PFSK-1 (cell line): ENCODE results near the gene CLCN4.

ENCODE experiments used
- FOXP2 ChIP-seq: optimal IDR thresholded peaks from 2 replicates; pipeline ENCODE3; 2011; ENCODE audit warnings: borderline replicate concordance, control low read depth, inconsistent platforms; ENCODE audit not compliant: insufficient read depth; ENCODE audit errors: extremely low read length, extremely low read depth
- POLR2AphosphoS5 ChIP-seq: IDR thresholded peaks from 2 replicates; pipeline ENCODE4 v1.6.1; 2012; ENCODE audit warnings: low read depth, mild to moderate bottlenecking, control low read depth, low read length, moderate library complexity
- REST ChIP-seq, 2 experiments: IDR thresholded peaks; 2 replicates each; pipeline versions ENCODE4 v1.6.1 to v1.8.0; 2011 to 2012; ENCODE audit warnings: low read depth in 2 of 2, low read length in 2 of 2, control low read depth in 1 of 2, inconsistent platforms in 1 of 2, mild to moderate bottlenecking in 1 of 2, moderate library complexity in 1 of 2; ENCODE audit not compliant: insufficient read depth in 1 of 2
- SIN3A ChIP-seq: IDR thresholded peaks from 2 replicates; pipeline ENCODE4 v1.6.1; 2012; ENCODE audit warnings: mild to moderate bottlenecking, low read length, moderate library complexity, borderline replicate concordance; ENCODE audit not compliant: insufficient read depth
- TAF1 ChIP-seq: IDR thresholded peaks from 2 replicates; pipeline ENCODE4 v1.6.1; 2012; ENCODE audit warnings: low read length, control low read depth, borderline replicate concordance; ENCODE audit not compliant: insufficient read depth

The CLCN4 gene

GRCh38 chrX:10184411-10184810, 27.6 kb downstream of the CLCN4 start:
- no peak for TF ChIP-seq REST (IDR thresholded peaks at IDR 0.05; ENCODE audit: insufficient read depth in 1 of 2, low read depth in 2 of 2, low read length in 2 of 2)
- no peak for TF ChIP-seq FOXP2
- no peak for TF ChIP-seq SIN3A
- TF ChIP-seq TAF1, result no peak

GRCh38 chrX:10186355-10186754, 29.6 kb downstream of the CLCN4 start:
- no peak for TF ChIP-seq REST (IDR thresholded peaks at IDR 0.05; ENCODE audit: insufficient read depth in 1 of 2, low read depth in 2 of 2, low read length in 2 of 2)
- TF ChIP-seq SIN3A, result no peak
- TF ChIP-seq POLR2AphosphoS5, result no peak
- TF ChIP-seq FOXP2, result no peak
- TF ChIP-seq TAF1, result no peak

- TF ChIP-seq SIN3A (no peak), TAF1 (no peak), FOXP2 (no peak), REST (IDR thresholded peaks at IDR 0.05; ENCODE audit: insufficient read depth in 1 of 2, low read depth in 2 of 2, low read length in 2 of 2) (no peak)
Measured at GRCh38 chrX:10187421-10187820, 30.6 kb downstream of the CLCN4 start.

GRCh38 chrX:10189317-10190268, 32.8 kb downstream of the CLCN4 start:
- TF ChIP-seq POLR2AphosphoS5 (no peak), REST (IDR thresholded peaks at IDR 0.05; ENCODE audit: insufficient read depth in 1 of 2, low read depth in 2 of 2, low read length in 2 of 2) (no peak), TAF1 (no peak), SIN3A (no peak), FOXP2 (no peak)
